ENCODE results near the gene UCK1.

UCK1 gene

DNA sequence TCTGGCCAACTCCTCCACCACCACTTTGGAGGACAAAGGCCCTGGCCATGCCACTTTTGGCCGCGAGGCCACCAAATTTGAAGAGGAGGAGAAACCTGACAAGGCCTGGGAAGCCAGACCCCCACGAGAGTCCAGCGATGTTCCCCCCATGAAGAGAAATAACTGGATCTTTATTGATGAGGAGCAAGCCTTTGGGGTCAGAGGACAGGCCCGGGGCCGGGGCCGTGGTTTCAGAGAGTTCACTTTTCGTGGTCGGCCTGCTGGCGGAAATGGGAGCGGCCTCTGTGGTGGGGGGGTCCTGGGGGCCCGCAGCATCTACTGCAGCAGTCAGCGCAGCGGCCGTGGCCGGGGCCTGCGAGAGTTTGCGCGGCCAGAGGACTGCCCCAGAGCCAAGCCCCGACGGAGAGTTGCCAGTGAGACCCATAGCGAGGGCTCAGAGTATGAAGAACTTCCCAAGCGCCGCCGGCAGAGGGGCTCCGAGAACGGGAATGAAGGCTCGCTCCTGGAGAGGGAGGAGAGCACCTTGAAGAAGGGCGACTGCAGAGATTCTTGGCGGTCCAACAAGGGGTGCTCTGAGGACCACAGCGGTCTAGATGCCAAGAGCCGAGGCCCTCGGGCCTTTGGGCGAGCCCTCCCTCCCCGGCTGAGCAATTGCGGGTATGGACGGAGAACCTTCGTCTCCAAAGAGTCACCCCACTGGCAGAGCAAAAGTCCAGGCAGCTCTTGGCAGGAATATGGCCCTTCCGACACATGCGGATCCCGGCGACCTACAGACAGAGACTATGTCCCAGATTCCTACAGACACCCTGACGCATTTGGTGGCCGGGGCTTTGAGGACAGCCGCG lies 55.7 kb downstream of the UCK1 start:
- no peak for DNase-seq

DNA sequence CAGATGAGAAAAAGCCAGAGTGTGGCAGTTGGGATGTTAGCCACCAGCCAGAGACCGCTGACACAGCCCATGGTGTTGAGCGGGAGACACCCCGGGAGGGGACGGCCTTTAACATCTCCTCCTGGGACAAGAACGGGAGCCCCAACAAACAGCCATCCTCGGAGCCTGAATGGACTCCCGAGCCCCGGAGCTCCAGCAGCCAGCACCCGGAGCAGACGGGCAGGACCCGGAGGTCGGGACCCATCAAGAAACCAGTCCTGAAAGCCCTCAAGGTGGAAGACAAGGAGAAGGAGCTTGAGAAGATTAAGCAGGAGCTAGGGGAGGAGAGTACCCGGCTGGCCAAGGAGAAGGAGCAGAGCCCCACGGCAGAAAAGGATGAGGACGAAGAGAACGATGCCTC lies 56.4 kb downstream of the UCK1 start:
- DNase-seq, result no peak

DNA sequence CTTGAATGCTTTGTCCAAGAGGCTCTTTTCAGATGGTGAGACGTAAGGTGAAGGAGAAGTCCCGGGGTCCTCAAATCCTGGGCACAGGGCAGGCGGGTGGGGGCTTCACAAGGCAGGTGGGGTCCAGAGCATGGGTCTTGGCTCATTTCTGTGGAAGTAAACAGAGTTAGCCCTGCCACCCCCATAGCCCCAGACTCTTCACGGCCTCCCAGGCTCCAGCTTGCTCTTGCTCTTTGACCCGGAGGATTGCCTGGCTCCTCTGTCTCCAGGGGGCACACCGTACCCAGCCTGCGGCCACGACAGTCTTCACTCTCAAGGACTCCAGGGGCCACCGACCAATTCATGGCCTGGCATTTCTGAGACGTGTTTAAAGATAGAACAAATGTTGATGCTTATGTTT lies 57.2 kb downstream of the UCK1 start:
- DNase-seq, result no peak

Data from NCI-H1417 treated with DMSO at 0.1 percent for 48 hours (cell line).